Measurements from ENCODE around the gene CYP4V2.

DNA sequence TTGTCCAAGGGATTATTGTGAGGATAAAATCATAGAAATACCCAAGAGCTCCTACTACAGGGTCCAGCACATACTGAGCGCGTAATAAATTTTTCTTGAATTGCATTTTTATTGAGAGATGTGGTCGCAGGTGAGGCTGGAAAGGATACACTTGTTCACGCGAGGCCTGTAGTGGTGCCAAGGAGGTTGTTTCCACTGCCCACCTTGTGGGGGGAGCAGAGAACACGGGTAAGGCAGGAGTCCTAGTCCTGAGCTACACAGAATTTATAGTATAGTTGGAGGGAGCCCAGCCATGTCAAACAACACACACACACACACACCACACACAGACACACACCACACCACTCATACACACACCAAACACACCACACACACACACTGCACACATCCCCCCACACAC is 31.8 kb upstream of the CYP4V2 start:
- TF ChIP-seq POLR2AphosphoS5 (IDR thresholded peaks at IDR 0.05; ENCODE audit: low read depth, low read length): no peak
- TF ChIP-seq TAF1 (IDR thresholded peaks at IDR 0.05; ENCODE audit: borderline replicate concordance, low read depth, low read length): no peak
- no peak for TF ChIP-seq POLR2A (IDR thresholded peaks at IDR 0.05; ENCODE audit: low read depth, low read length)
